ENCODE measurements around the gene ASTL.

ASTL gene

DNA sequence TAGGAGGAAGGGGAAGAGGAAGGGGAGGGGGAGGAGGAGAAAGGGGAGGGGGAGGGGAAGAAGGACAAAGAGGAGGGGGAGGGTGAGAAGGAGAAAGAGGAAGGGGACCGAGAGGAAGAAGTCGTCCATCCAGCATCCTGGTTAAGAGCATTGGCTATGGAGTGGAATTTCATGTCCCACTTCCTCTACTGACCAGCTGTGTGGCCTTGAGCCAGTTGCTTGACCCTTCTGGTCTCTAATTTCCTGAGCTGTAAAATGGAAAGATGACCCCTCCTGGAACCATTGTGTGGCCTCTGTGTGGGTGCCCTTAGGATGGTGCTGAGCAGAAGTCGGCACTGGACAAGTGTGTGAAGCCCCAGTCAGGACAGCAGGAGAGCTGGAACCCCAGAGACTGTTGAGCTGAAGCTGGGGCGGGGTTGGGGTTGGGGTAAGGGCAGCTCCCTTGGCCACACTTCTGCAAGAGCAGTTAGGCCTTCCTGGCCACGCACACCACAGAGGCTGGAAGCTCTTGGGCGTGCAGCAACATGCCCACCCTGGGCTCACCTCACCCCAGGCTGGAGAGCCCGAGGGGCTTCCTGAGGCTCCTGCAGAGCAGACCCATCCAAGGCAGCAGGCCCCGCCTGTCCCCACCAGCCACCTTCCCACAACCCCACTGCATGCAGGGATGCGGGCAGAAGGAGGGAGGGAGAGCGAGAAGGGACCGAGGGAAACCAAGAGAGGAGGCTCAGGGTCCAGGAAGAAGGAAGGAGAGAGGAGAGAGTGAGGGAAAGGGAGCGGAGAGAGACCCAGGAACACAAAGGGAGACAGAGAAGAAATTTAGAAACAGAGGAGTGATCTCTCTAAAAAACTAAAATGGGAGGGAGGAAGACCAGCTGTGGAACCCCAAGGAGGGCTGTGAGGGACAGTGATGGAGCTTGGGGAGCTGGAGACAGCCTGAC is 38.2 kb downstream of the ASTL start:
- H3K36me3 ChIP-seq (ENCODE audit: control insufficient read depth in 5 of 5, insufficient read depth in 5 of 5, low read length in 5 of 5) = no peaks in the 10 kb centered on the region
- peaks cover 0 to 7% (median 5%) of the 10 kb centered on the region in 5 donors for H3K9me3 ChIP-seq (ENCODE audit: control insufficient read depth in 5 of 5, low read length in 5 of 5)
- H3K27me3 ChIP-seq (ENCODE audit: control insufficient read depth in 5 of 5, insufficient read depth in 4 of 5, low read length in 5 of 5) = peaks cover 0 to 5% (median 0%) of the 10 kb centered on the region in 5 donors
- no peak overlapping the region for H3K4me3 ChIP-seq (ENCODE audit: low read depth in 1 of 5, low read length in 5 of 5)
- no peak overlapping the region for H3K27ac ChIP-seq (ENCODE audit: low read depth, low read length)
- H3K9ac ChIP-seq (ENCODE audit: low read length in 5 of 5) = no peak overlapping the region
- peaks cover 0 to 37% (median 14%) of the 10 kb centered on the region in 5 donors for H3K4me1 ChIP-seq (ENCODE audit: control insufficient read depth in 5 of 5, insufficient read depth in 5 of 5, low read length in 5 of 5)

DNA sequence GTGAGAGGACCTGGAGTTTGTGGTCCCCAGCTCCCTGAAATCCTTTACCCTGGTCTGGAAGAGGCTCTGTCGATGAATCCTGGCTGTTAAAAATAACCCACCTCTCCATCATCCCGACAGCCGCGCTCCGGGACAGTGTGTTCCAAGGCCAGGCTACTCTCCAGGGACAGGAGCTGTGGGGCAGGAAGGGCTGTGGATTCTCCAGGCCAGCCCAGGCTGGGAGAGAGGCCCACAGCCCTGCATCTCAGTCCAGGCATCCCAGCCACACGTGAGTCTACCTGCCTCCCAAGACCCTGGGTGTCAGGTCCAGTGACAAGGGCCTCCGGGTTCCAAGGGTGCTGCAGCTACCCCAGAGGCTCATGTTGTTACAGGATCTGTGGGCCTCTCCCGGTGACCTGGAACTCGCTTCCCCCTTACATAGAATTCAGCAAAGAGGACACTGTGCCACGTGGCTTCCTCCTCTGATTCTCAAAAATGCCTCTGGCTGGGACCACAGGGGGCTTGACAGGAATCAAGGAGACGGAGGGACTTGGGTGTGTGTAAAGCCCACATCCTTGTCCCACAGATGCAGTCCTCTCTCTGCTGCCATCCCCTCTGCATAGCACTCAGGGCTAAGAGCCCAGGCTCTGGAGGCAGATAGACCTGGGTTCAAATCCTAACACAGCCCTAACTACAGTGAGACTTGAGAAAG is 39.3 kb downstream of the ASTL start:
- no peak overlapping the region for H3K4me3 ChIP-seq (ENCODE audit: low read depth in 1 of 5, low read length in 5 of 5)
- H3K9me3 ChIP-seq (ENCODE audit: control insufficient read depth in 5 of 5, low read length in 5 of 5) = no peaks in the 10 kb centered on the region
- H3K4me1 ChIP-seq (ENCODE audit: control insufficient read depth in 5 of 5, insufficient read depth in 5 of 5, low read length in 5 of 5) = peaks cover 0 to 31% (median 10%) of the 10 kb centered on the region in 5 donors
- H3K27ac ChIP-seq (ENCODE audit: low read depth, low read length) = no peak overlapping the region
- H3K27me3 ChIP-seq (ENCODE audit: control insufficient read depth in 5 of 5, insufficient read depth in 4 of 5, low read length in 5 of 5) = peaks cover 0 to 5% (median 0%) of the 10 kb centered on the region in 5 donors
- H3K9ac ChIP-seq (ENCODE audit: low read length in 5 of 5) = no peak overlapping the region
- H3K36me3 ChIP-seq (ENCODE audit: control insufficient read depth in 5 of 5, insufficient read depth in 5 of 5, low read length in 5 of 5) = no peaks in the 10 kb centered on the region

DNA sequence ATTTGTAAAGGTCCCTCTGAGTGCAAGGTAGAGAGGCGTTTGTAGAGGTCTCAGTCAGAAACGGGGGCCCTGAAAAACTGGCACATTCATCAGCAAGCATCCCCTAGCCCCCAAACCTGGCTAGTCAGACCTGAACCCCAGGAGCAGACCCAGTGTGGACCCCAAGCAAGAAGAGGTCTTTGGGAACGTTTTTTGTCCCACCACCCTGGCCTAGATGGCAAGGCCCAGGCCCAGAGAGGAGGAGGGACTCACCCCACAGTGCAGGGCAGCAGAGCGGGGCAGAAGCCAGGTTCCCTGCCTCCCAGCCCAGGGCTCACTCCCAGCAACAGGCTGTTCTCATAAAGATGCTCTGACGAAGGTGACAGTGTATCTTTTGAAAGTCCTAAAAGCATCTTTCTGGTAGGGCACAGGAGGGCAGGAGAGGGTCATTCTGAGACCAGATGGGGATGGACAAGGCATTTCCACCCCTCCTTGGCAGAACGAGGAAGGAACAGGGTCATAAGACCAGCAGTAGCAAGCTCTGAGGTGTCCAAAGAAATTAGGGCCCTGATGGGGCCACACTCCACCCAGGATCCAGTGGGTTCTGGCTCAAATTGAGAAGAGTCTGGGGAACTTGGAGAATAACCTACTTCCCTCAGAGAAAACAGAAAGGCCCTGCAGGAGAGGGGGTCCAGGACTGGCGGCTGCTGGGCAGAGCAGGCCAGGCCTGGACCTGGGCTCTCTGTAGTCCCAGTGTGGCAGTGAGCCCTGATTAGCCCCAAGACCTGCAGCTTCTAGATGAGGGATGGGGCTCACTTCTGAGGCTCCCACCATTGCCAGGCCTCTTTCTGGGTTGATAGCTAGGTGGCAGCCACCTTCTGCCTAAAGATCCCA is 40.1 kb downstream of the ASTL start:
- Histone ChIP-seq H3K27me3 (ENCODE audit: control insufficient read depth in 5 of 5, insufficient read depth in 4 of 5, low read length in 5 of 5) (peaks cover 0 to 5% (median 0%) of the 10 kb centered on the region in 5 donors), H3K4me3 (ENCODE audit: low read depth in 1 of 5, low read length in 5 of 5) (no peak overlapping the region), H3K4me1 (ENCODE audit: control insufficient read depth in 5 of 5, insufficient read depth in 5 of 5, low read length in 5 of 5) (peaks cover 0 to 31% (median 10%) of the 10 kb centered on the region in 5 donors), H3K9me3 (ENCODE audit: control insufficient read depth in 5 of 5, low read length in 5 of 5) (no peaks in the 10 kb centered on the region), H3K9ac (ENCODE audit: low read length in 5 of 5) (no peak overlapping the region), H3K36me3 (ENCODE audit: control insufficient read depth in 5 of 5, insufficient read depth in 5 of 5, low read length in 5 of 5) (no peaks in the 10 kb centered on the region), H3K27ac (ENCODE audit: low read depth, low read length) (no peak overlapping the region)

DNA sequence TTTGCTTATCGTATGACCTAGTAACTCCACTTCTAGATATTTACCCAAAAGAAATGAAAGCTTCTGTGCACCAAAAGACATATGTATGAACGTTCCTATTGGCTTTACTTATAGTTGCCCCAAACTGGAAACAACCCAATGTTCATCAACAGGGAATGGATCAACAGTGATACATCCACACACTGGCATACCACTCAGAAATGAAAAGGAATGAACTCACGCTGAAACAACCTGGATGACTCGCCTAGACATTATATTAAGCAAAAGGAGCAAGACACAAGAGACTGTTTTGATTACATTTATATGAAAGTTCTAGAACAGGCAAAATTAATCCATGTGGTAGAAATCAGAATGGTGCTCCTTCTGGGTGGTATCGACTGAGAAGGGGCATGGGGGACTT is 40.9 kb downstream of the ASTL start:
- no peaks in the 10 kb centered on the region for H3K36me3 ChIP-seq (ENCODE audit: control insufficient read depth in 5 of 5, insufficient read depth in 5 of 5, low read length in 5 of 5)
- H3K4me3 ChIP-seq (ENCODE audit: low read depth in 1 of 5, low read length in 5 of 5) = no peak overlapping the region
- no peaks in the 10 kb centered on the region for H3K9me3 ChIP-seq (ENCODE audit: control insufficient read depth in 5 of 5, low read length in 5 of 5)
- H3K4me1 ChIP-seq (ENCODE audit: control insufficient read depth in 5 of 5, insufficient read depth in 5 of 5, low read length in 5 of 5) = peaks cover 0 to 31% (median 10%) of the 10 kb centered on the region in 5 donors
- peaks cover 0 to 5% (median 0%) of the 10 kb centered on the region in 5 donors for H3K27me3 ChIP-seq (ENCODE audit: control insufficient read depth in 5 of 5, insufficient read depth in 4 of 5, low read length in 5 of 5)
- H3K9ac ChIP-seq (ENCODE audit: low read length in 5 of 5) = no peak overlapping the region
- H3K27ac ChIP-seq (ENCODE audit: low read depth, low read length) = no peak overlapping the region

DNA sequence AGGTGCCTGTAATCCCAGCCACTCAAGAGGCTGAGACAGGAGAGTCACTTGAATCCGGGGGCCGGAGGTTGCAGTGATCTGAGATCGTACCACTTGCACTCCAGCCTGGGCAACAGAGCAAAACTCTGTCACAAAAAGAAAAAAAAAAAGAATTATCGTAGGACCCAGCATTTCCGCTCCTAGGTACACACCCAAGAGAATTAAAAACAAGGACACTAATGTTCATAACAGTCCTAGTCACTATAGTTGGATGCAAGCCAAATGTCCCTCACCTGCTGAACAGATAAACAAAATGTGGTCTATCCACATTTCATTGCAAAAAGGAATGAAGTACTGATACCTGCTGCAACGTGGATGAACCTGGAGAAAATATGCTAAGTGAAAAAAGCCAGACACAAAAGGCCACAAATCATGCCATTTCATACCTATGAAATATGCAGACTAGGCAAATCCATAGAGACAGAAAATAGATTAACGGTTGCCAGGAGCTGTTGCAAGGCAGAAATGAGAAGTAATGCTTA is 43.1 kb downstream of the ASTL start:
- H3K4me1 ChIP-seq (ENCODE audit: control insufficient read depth in 5 of 5, insufficient read depth in 5 of 5, low read length in 5 of 5) = peaks cover 0 to 24% (median 10%) of the 10 kb centered on the region in 5 donors
- no peaks in the 10 kb centered on the region for H3K36me3 ChIP-seq (ENCODE audit: control insufficient read depth in 5 of 5, insufficient read depth in 5 of 5, low read length in 5 of 5)
- no peaks in the 10 kb centered on the region for H3K9me3 ChIP-seq (ENCODE audit: control insufficient read depth in 5 of 5, low read length in 5 of 5)
- H3K27ac ChIP-seq (ENCODE audit: low read depth, low read length) = no peak overlapping the region
- no peak overlapping the region for H3K9ac ChIP-seq (ENCODE audit: low read length in 5 of 5)
- H3K4me3 ChIP-seq (ENCODE audit: low read depth in 1 of 5, low read length in 5 of 5) = no peak overlapping the region
- H3K27me3 ChIP-seq (ENCODE audit: control insufficient read depth in 5 of 5, insufficient read depth in 4 of 5, low read length in 5 of 5) = peaks cover 0 to 5% (median 0%) of the 10 kb centered on the region in 5 donors

DNA sequence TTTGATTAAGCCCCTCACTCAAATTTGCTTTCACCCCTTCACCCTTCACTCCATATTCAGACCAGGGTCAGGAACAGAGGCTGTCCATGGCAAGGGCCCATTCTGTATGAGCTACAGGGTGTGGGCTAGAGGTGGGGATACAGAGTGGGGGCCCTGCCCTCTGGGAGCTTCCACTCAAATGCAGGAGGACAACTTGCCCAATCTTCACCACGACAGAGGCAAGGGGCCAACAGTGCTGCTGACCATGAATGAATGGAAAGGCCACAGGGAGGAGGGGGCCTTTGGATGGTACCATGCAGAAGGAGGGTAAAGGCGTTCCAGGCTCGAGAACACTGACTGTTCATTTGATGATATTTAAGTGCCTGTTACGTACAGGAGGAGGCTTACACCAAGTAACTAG is 44.8 kb downstream of the ASTL start:
- H3K27me3 ChIP-seq (ENCODE audit: control insufficient read depth in 5 of 5, insufficient read depth in 4 of 5, low read length in 5 of 5) = peaks cover 0 to 8% (median 2%) of the 10 kb centered on the region in 5 donors
- H3K36me3 ChIP-seq (ENCODE audit: control insufficient read depth in 5 of 5, insufficient read depth in 5 of 5, low read length in 5 of 5) = no peaks in the 10 kb centered on the region
- peaks cover 0 to 10% (median 2%) of the 10 kb centered on the region in 5 donors for H3K4me1 ChIP-seq (ENCODE audit: control insufficient read depth in 5 of 5, insufficient read depth in 5 of 5, low read length in 5 of 5)
- H3K9me3 ChIP-seq (ENCODE audit: control insufficient read depth in 5 of 5, low read length in 5 of 5) = no peaks in the 10 kb centered on the region
- H3K4me3 ChIP-seq (ENCODE audit: low read depth in 1 of 5, low read length in 5 of 5) = no peak overlapping the region
- no peak overlapping the region for H3K27ac ChIP-seq (ENCODE audit: low read depth, low read length)
- H3K9ac ChIP-seq (ENCODE audit: low read length in 5 of 5) = no peak overlapping the region

DNA sequence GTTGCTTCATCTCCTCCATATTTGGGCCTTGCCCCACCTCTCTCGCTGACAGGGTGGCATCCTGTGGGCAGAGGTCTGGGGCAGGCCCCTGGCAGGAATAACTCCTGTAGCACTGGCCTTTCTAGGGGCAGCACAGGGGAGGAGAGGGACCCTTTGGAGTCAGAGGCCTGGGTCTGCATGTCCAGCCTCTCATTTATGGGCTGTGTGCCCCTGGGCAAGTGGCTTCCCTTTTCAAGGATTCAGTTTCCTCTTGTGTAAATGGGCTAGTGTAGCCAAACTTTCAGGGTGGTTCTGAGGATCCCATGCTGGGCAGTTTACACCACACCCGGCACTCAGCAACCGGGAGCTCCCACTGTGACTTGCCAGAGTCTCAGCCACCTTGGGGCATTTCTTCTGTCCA is 45.4 kb downstream of the ASTL start:
- peaks cover 0 to 6% (median 0%) of the 10 kb centered on the region in 5 donors for H3K4me1 ChIP-seq (ENCODE audit: control insufficient read depth in 5 of 5, insufficient read depth in 5 of 5, low read length in 5 of 5)
- H3K9me3 ChIP-seq (ENCODE audit: control insufficient read depth in 5 of 5, low read length in 5 of 5) = no peaks in the 10 kb centered on the region
- no peak overlapping the region for H3K9ac ChIP-seq (ENCODE audit: low read length in 5 of 5)
- peaks cover 0 to 8% (median 2%) of the 10 kb centered on the region in 5 donors for H3K27me3 ChIP-seq (ENCODE audit: control insufficient read depth in 5 of 5, insufficient read depth in 4 of 5, low read length in 5 of 5)
- no peak overlapping the region for H3K27ac ChIP-seq (ENCODE audit: low read depth, low read length)
- no peaks in the 10 kb centered on the region for H3K36me3 ChIP-seq (ENCODE audit: control insufficient read depth in 5 of 5, insufficient read depth in 5 of 5, low read length in 5 of 5)
- no peak overlapping the region for H3K4me3 ChIP-seq (ENCODE audit: low read depth in 1 of 5, low read length in 5 of 5)

DNA sequence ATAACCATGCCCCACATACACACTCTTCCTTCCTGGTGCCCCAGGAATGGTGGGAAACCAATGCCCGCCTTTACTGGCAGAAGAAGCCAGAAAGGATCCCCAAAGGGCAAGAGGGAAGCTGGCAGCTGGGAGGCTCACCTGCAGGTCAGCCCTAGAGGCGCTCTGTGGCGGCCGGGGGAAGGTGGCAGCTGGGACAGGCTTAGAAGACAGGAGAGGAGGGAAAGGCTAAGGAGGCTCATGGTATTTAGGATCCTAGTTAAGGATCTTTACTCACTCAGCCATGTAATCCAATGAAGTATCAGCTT is 45.8 kb downstream of the ASTL start:
- Histone ChIP-seq H3K36me3 (ENCODE audit: control insufficient read depth in 5 of 5, insufficient read depth in 5 of 5, low read length in 5 of 5) (no peaks in the 10 kb centered on the region), H3K27me3 (ENCODE audit: control insufficient read depth in 5 of 5, insufficient read depth in 4 of 5, low read length in 5 of 5) (peaks cover 0 to 8% (median 2%) of the 10 kb centered on the region in 5 donors), H3K27ac (ENCODE audit: low read depth, low read length) (no peak overlapping the region), H3K9ac (ENCODE audit: low read length in 5 of 5) (no peak overlapping the region), H3K4me1 (ENCODE audit: control insufficient read depth in 5 of 5, insufficient read depth in 5 of 5, low read length in 5 of 5) (peaks cover 0 to 5% (median 0%) of the 10 kb centered on the region in 5 donors), H3K4me3 (ENCODE audit: low read depth in 1 of 5, low read length in 5 of 5) (no peak overlapping the region), H3K9me3 (ENCODE audit: control insufficient read depth in 5 of 5, low read length in 5 of 5) (no peaks in the 10 kb centered on the region)

DNA sequence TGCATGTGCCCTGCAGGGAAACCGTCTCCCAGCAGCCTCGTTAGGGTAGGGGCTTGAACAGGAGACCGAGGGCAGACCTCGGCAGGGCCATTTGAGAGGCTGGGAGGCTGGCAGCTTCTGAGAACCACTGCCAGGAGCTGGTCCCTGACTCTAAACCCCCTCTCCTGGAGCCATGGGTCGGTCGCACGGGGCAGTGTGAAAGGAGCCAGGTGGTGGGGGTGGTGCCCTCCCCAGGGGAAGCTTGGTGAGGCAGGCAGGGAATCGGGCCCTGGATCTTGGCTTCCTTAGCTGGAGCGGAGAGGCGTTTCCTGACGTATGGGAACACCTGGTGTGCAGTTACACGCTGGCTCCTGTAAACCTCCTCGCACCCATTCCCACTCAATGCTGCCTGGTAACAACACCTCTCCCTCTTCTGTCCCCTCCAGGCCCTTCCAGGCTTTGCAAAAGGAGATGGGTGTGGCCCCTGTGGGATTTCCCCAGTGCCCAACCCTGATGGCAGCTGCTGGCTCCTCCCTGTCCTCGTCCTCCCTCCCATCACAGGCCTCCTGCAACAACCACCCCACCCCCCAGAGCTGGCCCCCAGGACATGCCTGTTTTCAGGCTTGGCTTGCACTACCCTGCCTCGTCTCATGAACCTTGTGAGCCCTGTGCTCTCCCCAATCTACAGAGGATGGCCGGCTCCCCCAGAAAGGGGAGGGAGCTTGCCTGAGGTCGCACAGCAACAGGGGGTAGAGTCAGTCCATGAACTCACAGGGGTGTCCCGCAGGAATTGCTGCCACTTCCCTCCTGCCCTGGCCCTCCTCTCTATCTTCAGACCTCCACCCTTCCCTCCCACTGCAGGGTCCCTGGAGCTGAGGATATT is 46.4 kb downstream of the ASTL start:
- H3K27ac ChIP-seq (ENCODE audit: low read depth, low read length) = no peak overlapping the region
- H3K27me3 ChIP-seq (ENCODE audit: control insufficient read depth in 5 of 5, insufficient read depth in 4 of 5, low read length in 5 of 5) = peaks cover 0 to 8% (median 2%) of the 10 kb centered on the region in 5 donors
- no peak overlapping the region for H3K4me3 ChIP-seq (ENCODE audit: low read depth in 1 of 5, low read length in 5 of 5)
- H3K36me3 ChIP-seq (ENCODE audit: control insufficient read depth in 5 of 5, insufficient read depth in 5 of 5, low read length in 5 of 5) = no peaks in the 10 kb centered on the region
- H3K9me3 ChIP-seq (ENCODE audit: control insufficient read depth in 5 of 5, low read length in 5 of 5) = no peaks in the 10 kb centered on the region
- H3K9ac ChIP-seq (ENCODE audit: low read length in 5 of 5) = no peak overlapping the region
- peaks cover 0 to 5% (median 0%) of the 10 kb centered on the region in 5 donors for H3K4me1 ChIP-seq (ENCODE audit: control insufficient read depth in 5 of 5, insufficient read depth in 5 of 5, low read length in 5 of 5)

Measured in subcutaneous abdominal adipose tissue (tissue), 5 donors.